ENCODE data around the gene KCNQ1.

The KCNQ1 gene

GRCh38 chr11:2579315-2580060 lies 134.7 kb downstream of the KCNQ1 start:
- no peak for DNase-seq (ENCODE audit: low read depth)

- DNase-seq (ENCODE audit: low read depth) = no peak
Observed at GRCh38 chr11:2580061-2580421, 135.2 kb downstream of the KCNQ1 start.

GRCh38 chr11:2580571-2581001 lies 135.8 kb downstream of the KCNQ1 start:
- DNase-seq (ENCODE audit: low read depth) = no peak

- DNase-seq (ENCODE audit: low read depth) = no peak
Observed at GRCh38 chr11:2581151-2581930, 136.5 kb downstream of the KCNQ1 start.

- no peak for DNase-seq (ENCODE audit: low read depth)
Observed at GRCh38 chr11:2581931-2582350, 137.1 kb downstream of the KCNQ1 start.

GRCh38 chr11:2582351-2582945 lies 137.6 kb downstream of the KCNQ1 start:
- DNase-seq (ENCODE audit: low read depth) = no peak

GRCh38 chr11:2582946-2583604 lies 138.3 kb downstream of the KCNQ1 start:
- DNase-seq (ENCODE audit: low read depth) = no peak

GRCh38 chr11:2583605-2583958 lies 138.8 kb downstream of the KCNQ1 start:
- DNase-seq (ENCODE audit: low read depth) = no peak

- no peak for DNase-seq (ENCODE audit: low read depth)
Observed at GRCh38 chr11:2584434-2584811, 139.6 kb downstream of the KCNQ1 start.

GRCh38 chr11:2584812-2585565 lies 140.2 kb downstream of the KCNQ1 start:
- DNase-seq (ENCODE audit: low read depth) = no peak

- no peak for DNase-seq (ENCODE audit: low read depth)
Observed at GRCh38 chr11:2585566-2586086, 140.8 kb downstream of the KCNQ1 start.

- DNase-seq (ENCODE audit: low read depth) = no peak
Observed at GRCh38 chr11:2586087-2586792, 141.4 kb downstream of the KCNQ1 start.

GRCh38 chr11:2586793-2587131 lies 142.0 kb downstream of the KCNQ1 start:
- DNase-seq (ENCODE audit: low read depth) = no peak

GRCh38 chr11:2587132-2587930 lies 142.5 kb downstream of the KCNQ1 start:
- DNase-seq (ENCODE audit: low read depth) = no peak

GRCh38 chr11:2587976-2588748 lies 143.4 kb downstream of the KCNQ1 start:
- no peak for DNase-seq (ENCODE audit: low read depth)

GRCh38 chr11:2588809-2589537 lies 144.2 kb downstream of the KCNQ1 start:
- no peak for DNase-seq (ENCODE audit: low read depth)

- no peak for DNase-seq (ENCODE audit: low read depth)
Observed at GRCh38 chr11:2589538-2589934, 144.7 kb downstream of the KCNQ1 start.

GRCh38 chr11:2590131-2590964 lies 145.5 kb downstream of the KCNQ1 start:
- DNase-seq (ENCODE audit: low read depth) = no peak

Measured in activated T-helper 1 cell treated with Interleukin-2 at 50 U/mL for 16 hours (primary cell).